ENCODE results near the gene PSTK.

PSTK gene

DNA sequence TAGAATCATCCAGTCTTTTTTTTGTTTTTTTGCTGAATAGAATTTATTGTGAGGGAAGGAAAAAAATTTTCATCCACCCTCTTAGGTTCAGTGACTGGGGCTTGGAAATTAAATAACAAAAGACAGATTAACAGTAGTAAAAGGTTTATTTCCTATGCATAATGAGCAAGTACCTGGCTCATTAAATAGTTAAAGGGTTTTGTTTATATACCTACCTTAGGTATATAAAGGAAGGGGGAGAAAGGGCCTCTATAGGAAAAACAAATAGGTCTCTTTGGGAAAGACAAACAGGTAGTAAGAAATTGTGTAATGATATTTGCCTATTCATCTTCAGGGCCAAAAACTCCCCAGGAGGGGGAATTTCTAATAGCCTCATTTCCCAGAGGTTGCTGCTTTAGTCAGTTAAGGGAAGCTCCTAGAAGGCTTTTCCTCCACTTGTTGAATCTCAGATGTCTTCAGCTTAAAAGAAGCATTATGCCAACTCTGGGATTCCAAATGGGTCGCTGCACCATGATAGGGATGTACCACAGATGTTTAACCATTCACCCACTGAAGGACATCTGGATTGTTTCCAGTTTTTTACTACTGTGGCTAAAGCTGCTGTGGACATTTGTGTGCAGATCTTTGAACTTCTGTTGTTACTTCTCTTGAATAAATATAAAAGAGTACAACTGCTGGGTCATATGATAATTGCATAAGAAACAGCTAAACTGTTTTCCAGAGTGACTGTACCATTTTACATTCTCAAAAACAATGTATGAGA lies 39.9 kb downstream of the PSTK start:
- no peak for DNase-seq

DNA sequence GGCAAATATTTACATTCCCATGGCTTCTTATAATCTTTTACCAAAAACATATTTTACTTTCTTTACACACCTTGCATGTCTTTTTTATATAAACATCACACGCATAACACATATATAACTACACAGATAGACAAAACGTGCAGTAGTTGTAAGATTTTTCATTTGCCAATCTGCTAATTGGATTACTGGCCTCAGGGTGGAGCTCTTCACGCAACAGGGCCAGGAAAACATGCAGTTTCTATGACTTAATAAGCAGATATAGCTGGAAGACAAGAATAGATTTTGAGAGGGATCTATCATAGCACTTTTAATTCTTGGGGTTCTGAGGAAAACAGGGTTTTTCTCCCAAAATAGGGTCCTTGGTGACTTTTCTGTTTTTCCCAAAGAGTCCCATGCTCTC lies 41.3 kb downstream of the PSTK start:
- no peak for DNase-seq

GRCh38 chr10:123024540-123024939 lies 44.3 kb downstream of the PSTK start:
- DNase-seq, result no peak

DNA sequence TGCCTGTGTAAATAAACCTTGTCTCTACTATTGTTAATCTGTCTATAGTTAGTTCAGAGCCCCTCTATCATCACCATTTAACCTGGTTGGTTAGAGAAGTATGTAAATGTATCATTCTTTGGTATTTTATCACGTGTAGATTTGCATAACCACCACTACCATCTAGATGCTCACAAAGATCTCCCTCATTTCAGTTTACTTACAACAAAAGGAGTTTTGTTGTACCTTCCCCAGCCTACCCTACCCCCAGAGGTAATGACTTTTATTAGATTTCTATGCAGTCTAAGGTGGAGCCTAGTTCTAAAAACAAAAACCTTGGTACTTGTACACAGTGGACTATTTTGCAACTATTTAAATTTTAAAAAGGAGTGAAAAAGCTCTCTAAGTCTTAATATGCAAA lies 46.1 kb downstream of the PSTK start:
- DNase-seq, result no peak

DNA sequence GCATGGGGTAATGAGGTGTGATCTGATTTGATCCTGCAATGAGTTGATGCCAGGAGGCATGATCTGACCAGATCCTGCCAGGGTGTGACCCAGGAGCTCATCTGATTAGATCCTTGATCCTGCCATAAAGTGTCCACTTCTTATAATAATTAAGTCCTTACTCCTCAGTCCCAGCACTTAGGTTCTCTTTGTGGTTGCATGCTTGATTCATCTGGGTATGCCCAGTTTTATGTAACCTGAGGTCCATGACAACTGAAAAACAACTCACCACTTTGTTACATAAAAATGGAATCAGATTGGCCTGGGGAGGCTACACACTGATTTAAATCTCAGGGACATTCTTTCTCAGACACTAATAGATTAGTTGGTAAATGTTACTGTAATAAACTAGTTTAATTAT lies 47.7 kb downstream of the PSTK start:
- DNase-seq, result no peak

DNA sequence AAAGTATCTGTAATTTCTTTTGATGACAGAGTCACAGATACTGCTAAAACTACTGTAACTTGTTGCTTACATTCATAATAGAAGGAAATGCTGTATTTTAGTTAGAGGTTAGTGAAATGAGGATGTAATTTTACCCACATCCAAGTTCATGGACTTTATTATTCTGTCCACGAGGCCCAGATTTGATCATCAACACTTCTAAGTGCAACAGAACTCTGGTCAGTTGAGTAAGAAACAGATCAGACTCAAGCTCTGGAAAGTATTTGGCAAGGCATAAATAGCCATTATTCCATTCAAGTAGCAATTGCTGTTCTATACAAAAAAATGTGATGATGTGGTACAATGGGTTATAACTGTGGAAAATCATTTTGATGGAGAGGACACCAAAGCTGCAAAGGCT lies 50.9 kb downstream of the PSTK start:
- DNase-seq, result no peak

DNA sequence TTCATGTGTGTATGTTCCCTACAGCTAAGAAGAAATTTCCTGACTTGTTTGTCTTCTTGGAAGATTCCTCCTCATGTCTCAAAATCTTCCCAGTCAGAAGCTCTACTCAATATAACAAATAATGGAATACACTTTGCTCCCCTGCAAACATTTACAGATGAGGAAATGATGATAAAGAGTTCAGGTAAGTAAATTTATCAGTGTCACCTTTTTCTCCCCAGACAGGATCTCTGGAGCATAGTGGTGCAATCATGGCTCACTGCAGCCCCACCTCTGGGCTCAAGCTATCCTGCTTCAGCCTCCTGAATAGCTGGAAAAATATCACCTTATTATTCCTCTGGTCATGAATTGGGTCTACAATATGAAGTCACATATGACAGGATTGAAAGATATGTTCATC lies 54.1 kb downstream of the PSTK start:
- DNase-seq, result no peak

DNA sequence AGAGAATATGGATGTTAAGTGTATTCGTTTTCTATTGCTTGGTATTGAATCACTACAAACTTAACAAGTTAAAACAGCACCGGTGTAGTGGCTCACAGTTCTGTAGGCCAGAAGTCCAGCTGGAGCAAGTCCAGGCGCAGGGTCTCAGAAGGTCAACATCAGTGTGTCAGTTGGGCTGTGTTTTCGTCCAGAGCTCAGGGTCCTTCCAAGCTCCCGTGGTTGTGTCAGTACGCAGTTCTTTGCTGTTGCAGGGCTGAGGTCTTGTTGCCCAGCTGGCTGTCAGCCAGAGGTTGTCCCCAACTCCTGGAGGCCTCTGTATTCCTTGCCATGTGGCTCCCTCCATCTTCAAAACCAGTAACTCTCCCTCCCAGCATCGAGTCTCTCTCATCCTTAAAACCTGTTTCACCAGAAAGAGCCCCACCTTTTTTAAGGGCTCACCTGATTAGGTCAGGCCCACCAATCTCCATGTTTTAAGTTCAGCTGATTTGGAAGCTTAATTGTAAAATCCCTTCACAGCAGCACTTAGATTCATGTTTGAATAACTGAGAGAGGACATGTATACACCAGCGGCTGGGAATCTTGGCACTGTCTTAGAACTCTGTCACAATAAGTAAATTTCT lies 55.4 kb downstream of the PSTK start:
- DNase-seq, result no peak

GRCh38 chr10:123038782-123039631 lies 58.8 kb downstream of the PSTK start:
- no peak for DNase-seq

DNA sequence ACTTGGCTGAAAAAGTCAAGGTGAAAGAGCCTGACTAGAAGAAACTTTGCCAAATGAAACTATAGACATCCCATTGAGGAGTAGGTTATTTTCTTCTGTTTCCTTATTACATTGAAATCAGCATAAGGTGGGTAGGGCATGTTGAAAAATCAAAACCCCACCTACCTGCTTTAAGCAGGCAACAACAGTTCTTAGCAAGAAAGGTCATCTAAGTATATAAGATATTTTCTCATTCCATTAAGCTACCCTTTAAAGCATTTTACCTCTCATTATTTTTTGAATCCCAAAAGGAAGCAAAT lies 59.4 kb downstream of the PSTK start:
- no peak for DNase-seq
